ENCODE data around the gene RASAL2.

RASAL2 gene

DNA sequence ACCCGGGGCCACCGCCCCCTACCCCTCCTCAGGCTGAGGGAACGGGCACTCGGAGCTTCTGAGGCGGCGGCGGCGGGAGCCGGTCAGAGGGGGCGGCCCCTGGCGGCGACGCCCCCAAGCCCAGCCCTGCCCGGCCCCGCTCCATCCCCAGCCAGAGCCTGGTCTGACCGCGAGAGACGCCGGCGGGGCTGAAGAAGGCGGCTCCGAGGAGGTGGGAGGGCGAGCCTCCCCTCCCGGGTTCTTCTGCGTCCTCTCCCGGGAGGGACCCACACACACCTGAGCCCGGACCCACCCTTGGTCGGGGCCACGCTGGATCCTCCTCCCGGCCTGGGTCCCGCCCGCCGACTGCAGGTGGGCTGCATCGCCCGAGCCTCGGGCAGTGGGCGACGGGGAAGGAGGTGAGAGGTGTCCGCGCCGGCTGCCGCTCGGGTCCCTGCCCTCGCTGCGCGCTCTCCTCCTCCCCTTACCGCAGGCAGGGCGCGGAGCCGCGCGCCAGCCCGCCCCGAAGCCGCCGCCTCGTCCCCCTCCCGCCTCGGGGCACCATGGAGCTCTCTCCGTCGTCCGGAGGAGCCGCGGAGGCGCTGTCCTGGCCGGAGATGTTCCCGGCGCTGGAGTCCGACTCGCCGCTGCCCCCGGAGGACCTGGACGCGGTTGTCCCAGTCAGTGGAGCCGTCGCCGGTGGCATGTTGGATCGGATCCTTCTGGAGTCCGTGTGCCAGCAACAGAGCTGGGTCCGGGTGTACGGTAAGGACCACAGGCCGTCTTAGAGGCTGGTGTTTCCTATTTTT, at the start of gene RASAL2:
Gene RASAL2, plus strand, starts transcription at position 154 of the 788 bp plus-strand sequence. Its CDS starts 389 bp downstream, at position 543.
- DNase-seq (ENCODE audit: low spot score), result peak; percentile 64

DNA sequence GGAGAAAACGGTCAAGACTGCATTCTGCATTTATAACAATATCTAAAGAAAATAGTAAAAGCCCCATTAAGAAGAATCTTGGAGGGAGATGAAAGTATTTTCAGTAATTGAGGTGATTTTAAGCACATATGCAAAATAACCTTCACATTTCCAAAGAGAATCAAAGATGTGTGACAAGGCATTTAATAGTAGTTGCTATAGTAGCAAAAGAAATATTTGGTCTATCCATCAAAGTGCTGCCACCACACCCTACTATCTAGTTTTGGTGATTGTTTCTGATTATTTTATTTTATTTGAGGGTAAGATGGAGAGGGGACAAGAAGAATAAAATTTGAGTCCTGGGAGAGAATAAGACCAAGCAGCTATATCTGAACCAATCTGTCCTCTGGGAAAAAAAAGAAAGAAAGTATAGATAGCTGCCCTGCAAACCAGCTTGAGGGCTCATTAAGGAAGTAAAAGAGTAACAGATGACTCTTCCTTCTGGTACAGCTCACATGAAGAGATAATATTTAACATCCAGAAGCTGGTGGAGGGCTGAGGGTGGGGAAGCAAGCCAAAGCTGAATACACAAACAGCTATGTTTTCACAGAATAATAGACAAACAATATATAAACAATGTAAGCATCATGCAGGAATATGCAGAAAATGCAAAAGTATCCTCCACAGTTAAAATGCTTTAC, 47.2 kb upstream of the RASAL2 start:
- no peak for DNase-seq (ENCODE audit: low spot score)

DNA sequence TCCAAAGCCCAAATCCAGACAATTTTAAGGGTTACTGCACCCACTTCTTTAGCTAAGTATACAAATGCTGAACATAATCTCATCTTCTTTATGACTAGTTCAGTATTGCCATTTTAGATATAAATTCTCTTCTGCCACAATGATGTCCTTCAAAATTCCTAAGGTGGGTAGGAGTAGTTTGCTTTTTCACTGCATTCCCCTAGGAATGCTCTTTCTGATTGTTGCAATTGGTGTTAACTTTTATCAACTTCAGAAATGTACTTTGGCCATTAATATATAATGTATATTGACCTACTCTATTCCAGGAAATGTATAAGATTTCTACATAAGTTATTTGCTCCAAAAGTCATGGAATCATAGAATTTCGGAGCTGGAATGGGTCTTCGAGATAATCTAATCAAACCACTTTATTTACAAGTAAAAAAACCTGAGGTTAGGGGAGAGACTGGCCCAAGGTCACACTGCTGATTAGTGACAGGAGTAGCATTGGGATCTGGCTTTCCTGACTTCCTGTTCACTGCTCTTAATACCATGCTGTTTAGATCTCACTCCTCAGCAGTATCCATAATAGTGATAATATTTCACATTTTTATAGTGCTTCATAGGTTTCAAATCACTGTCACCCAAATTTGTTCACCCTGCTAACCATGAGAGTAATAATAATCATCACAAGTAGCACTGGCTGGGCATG, 46.4 kb upstream of the RASAL2 start:
- DNase-seq (ENCODE audit: low spot score), result no peak

DNA sequence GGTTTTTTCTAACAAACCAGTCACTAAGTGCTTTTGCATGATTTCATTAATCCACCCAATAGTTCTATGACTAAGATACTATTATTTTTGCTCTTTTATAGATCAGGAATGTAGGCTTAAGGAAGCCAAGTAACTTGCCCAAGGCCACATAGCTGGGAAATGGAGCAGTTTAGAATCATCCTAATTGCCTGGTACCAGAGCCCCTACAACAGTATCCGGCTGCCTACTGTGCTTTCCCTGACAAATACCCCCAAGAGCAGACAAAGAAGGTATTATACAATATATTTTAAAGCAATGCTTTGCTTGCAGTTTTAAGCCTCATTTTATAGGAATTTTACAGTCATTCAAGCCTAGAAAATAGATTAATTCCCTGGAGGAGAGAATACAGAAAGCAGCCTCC, 45.5 kb upstream of the RASAL2 start:
- no peak for DNase-seq (ENCODE audit: low spot score)

DNA sequence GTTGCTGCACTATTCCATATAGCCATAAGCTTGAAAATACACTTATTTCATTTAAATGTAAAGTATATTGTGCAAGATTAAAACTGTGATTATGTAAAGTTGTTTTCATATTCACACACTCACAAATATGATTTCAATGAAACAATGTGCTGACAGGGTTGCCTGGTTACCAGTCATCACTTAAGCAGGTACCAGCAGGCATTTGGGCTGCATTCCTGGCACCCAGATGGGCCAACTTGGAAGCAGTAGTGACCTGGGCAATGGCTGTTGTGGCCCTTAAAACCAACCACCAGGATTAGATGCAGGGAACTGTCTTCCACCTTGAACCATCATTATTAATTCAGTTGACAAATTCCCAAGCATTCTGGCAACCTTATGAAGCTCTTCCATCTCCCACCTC, 45.0 kb upstream of the RASAL2 start:
- DNase-seq (ENCODE audit: low spot score), result no peak

DNA sequence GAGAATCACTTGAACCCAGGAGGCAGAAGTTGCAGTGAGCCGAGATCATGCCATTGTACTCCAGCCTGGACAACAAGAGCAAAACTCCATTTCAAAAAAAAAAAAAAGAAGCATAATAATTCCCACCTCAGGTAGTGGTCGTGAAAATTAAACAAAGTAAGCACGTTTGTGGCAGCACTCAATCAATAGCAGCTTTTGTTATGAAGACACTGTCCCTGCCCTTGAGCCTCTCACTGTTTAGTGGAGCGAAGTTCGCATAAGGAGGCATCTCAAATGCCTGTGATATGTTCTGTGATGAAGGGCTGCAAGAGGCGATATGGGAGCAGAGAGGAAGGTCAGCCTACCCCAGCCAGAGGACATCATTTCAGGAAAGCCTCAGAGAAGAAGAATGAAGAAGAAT, 43.8 kb upstream of the RASAL2 start:
- no peak for DNase-seq (ENCODE audit: low spot score)

DNA sequence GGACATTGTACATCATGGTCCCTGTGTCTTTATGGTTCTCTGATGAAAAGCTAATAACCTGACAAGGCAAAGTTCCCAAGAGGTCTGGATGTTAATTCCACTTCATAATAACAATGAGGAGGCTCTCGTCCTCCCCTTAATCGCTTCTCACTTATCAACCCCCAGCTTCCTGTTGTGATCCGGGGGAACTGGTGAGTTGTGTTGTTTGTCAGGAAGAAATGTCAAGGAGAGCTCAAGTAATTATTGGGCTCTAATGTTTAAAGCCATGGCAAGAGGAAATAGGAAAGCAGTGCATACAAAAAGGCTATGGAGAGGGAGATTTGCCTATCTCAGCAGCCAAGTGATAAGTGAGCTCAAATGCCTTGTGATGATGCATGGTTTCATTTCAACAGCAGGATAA, 42.8 kb upstream of the RASAL2 start:
- DNase-seq (ENCODE audit: low spot score), result no peak

DNA sequence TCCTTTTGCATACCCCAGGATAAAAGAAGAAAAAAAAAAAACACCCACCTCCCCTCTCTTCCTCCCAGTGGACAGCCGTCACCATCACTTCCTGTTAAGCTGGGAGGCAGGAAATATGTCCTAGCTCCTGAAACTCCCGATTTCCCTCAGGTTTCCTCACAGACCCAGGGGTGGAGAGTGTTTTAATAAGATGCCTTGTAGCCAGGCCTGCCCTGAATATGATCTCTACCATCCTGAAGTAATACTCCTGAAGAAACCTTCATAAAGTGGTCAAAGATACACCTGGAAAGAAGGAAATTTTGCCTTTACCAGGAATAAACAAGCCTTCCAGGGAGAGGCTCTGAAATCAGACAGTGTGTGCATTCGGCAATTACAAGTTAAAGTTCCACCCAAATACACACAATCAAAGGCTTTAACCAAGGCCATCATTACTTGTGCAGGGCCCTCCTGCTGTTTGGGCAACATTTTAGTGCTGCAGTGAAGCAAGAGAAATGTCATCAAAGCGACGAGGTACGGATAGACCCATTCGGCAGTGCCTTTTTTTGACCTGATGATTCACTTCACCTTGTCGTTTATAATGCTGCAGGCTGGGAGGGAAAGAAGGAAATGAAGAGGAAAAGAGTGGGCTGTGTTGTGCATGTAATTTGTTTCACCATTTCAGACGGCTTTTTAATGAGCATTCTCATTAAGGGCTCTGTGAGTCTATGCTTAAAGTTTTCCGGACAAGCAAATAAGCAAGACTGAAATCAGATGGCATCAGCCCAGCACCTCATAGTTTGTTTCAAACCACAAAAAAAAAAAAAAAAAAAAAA, 41.0 kb upstream of the RASAL2 start:
- DNase-seq (ENCODE audit: low spot score), result no peak

DNA sequence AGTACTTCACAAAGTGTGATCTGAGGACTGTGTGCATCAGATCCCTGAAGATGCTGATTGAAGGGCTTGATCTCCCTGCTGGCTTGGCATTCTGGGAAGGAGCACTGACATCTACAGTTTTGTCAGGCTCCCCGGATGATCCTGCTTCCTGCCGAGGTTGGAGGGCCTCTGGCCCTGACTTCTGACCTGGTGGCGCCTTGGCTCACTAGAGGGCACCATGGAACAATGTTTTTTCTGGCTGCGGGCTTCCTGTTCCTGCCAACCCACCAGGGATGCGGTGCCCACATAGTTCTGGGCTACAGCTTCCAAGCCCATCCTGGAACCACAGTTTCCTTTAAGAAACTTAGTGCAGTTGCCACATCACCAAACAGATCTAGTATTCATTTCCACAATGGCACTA, 38.8 kb upstream of the RASAL2 start:
- DNase-seq (ENCODE audit: low spot score), result no peak

DNA sequence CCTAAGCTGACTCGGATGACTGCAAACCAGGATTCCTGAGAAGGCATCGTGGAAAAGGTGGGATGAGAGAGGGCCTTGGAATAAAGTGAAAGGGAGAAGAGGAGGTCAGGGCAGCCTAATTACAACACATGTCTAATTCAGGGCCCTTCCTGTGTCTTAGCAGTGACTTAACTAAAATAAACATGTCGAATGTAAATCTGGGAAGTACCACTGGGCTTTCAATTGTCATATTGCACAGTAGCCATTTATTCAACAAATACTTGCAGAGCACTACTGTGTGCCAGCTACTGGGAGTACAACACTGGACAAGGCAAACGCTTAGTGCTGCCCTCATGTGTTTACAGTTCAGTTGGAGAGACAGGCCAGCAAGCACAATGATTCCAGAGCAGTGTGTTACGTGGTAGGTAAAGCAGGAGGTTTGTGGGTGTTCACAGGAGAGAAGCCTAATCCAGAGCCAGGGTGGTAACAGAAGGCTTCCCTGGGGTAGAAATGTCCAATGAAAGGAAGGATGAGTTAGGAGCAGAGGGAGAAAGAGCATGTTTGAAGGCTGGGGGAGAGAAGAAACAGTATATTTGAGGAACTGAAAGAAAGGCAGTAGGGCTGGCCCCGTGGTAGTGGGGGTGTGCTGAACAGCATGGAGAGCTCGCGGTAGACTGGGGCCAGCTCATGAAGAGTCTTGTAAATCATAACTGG, 38.0 kb upstream of the RASAL2 start:
- peak; percentile 43 for DNase-seq (ENCODE audit: low spot score)

DNA sequence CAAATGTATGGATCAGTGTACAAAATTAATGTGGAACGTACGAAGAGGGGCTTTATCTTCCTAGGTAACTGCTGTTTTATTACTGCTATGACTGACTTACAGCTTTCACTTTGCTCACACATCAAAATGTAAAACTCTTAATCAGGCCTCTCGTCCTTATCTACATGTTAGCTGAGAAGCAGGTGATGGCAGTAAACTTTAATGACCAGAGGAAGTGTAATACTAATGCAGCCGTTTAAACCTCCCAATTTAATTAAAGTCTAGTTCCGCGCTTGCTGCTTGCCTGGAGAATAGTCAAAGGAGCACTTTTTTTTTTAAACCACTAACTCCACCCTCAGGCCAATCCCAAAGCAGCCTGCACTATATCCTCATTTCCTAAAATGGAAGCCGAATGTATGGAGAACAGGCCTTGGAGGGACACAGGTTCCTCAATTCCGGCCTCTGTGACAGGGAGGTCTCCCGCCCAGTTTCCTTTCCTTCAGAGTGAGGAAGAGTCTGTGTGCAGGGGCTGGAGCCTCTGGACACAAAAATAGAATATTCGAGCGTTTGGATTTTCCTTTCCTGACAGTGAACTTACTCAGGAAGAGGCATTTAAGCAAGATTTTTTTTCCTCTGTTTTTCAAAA, 36.7 kb upstream of the RASAL2 start:
- no peak for DNase-seq (ENCODE audit: low spot score)

DNA sequence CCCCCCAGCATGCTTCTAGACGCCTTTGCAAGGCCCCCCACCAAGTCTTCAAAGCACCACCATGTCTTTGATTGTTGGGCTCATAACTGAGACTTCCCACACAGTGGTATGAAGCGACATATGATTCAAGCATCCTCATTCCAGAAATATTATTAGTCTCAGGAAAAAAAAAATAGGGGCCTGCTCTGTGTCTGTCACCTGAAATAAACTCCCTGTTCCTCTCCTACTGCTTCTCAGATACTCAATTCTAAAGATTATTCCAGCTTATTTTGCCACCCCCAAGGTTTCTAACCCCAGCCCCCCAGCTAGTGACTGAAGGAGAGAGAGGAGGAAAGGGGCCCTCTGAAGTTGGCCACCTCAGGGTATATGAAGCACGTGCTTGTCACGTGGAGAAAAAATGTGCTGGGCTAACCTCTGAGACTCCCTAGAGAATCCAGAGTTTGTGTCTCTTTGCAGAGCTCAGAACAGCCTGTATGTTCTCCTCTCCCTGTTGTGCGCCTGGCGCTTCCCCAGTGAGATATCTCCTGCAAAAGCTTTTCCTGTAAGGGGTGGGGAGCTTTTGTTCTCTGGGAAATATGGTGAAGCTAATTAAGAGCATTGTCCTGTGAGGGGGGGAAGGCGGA, 35.9 kb upstream of the RASAL2 start:
- DNase-seq (ENCODE audit: low spot score), result no peak

DNA sequence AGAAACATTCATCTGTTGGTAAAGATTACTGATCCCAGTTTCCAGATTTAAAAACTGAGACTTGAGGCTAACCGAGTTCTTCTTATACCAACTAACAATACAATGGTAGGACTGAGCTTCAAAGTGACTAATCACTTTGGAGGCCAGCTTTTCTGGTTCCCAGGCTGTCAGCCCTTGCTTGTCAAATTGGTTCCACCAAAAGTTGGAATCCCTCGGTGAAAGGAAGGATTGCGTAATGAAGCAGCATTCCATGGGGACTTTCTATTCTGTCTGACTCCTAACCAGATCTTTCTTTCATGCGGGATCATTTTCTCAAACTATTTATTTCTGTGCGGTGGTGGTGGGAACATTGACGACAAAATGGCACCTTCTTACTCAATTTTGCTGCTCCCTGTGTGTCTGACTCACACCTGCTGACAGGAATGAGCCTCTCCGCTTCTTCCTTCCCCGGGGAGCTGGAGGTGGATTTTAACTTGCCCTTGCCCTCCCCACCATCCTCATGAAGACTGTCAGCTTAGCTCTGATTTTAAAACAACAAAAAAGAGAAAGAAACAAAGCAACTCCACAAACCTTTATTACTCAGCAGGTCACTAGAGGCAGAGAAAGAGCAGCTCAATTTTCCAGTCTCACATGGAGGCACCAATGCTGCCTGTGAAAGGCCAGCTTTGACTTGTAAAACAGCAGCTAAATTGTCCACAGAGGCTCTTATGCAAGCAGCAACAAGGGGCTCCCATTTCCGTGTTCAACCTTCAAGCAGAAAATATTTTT, 32.9 kb upstream of the RASAL2 start:
- DNase-seq (ENCODE audit: low spot score), result no peak

DNA sequence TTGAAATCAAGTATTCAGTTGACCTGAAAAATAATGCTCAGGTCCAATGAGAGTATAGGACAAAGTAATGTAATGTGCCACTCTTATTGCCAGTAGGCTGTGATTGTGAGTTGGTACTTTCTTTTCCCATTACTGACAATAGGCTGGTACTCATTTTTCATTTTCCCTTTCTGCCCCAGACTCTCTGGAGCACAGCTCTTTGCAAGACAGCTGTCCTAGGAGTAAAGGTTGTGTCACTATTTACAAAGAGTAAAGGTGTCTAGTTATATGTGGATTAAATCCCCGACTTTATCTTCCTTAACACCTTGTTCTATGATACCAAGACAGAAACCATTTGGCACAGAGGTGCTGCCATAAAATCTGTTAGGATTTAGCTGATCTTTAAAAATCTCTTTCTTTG, 32.3 kb upstream of the RASAL2 start:
- no peak for DNase-seq (ENCODE audit: low spot score)

DNA sequence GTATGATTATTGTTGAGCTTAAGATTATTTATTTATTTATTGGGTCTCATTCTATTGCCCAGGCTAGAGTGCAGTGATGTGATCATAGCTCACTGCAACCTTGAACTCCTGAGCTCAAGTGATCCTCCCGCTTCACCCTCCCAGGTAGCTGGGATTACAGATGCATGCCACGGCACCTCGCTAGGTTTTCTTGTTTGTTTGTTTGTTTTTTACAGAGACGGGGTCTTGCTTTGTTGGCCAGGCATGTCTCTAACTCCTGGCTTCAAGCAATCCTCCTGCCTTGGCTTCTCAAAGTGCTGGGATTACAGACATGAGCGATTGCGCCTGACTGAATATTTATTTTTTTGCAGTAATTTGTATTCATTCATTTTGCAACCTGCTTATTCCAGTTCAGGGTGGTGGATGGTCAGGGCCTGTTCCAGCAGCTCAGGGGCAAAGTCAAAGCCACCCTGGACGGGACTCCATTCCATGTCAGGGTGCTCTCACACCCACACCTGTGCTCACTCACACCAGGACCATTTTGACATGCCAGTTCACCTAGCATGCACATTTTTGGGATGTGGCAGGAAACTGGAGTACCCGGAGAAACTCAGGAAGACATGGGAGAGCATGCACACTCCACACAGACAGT, 29.6 kb upstream of the RASAL2 start:
- no peak for DNase-seq (ENCODE audit: low spot score)

DNA sequence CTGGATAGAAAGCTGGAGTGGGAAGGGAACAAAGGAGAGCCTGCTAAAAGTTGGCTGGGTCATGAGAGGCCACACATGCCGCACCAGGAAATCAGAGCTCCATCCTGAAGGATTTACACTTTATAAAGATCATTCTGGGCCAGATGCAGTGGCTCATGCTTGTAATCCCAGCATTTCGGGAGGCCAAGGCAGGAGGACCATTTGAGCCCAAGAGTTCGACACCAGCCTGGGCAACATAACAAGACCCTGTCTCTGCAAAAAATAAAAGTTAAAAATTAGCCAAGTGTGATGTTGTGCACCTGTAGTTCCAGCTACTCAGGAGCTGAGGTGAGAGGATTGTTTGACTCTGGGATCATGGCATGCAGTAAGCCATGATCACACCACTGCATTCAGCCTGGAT, 28.7 kb upstream of the RASAL2 start:
- DNase-seq (ENCODE audit: low spot score), result no peak

DNA sequence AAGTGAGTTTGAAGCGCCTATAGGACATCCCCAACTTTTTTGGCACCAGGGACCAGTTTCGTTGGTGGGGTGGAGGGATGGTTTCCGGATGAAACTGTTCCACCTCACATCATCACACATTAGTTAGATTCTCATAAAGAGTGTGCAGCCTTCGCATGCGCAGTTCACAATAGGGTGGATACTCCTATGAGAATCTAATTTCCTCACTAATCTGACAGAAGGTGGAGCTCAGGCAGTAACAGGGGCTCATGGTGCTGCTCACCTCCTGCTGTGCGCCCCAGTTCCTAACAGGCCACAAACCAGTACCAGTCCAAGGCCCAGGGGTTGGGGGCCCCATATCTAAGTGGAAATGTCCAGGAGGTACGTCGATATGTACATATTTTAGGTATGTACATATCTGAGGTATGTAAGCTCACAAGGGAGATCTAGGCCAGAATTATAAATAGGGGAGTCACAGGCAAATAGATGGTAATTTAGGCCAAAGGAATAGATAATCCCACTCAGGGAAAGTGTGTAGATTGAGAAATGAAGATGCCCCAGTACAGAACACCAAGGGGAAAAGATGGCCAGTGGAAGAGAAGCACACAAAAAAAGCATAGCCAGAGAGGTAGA, 27.5 kb upstream of the RASAL2 start:
- no peak for DNase-seq (ENCODE audit: low spot score)

DNA sequence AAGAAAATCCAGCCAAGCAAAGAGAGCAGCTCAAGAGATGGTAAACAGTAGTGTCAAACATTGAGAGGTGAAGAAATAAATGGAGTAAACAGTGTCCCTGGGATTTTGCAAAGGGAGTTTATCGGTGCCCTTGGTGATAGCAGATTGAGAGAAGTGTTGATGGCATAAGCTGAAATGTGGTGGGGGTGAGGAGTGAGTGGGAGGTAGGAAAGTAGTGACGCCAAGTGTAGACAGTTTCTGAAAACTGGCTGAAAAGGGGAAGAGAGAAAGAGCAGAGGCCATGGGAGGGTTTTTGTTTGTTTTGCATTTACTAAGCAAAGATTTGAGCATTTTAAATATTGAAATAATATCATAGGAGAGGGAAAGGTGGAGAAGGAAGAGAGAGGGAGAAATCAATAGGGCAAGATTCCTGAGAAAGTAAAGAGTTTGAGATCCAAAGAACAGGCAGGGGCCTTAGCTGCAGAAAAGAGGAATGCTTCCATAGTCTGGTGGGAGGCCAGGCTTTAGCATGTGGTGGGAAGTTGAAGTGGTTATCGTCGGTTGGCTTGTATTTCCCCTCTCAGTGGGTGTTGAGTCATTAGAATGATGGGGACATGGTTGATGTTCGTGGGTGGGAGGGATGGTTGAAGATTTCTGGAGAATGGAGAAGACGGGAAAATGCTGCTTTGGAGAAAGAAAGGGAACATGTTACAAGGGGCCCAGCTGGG, 26.8 kb upstream of the RASAL2 start:
- no peak for DNase-seq (ENCODE audit: low spot score)
